ENCODE measurements around the gene DHRS9.
A peak's percentile ranks its signal among the peaks of the same experiment; 100 is the strongest.
"Not testable (repeated sequence)": the region's sequence is repeated elsewhere in the genome, so short reads cannot be mapped to it uniquely, and the experiment has no call there.

The DHRS9 gene

GRCh38 chr2:169069341-169069740, at the start of gene DHRS9:
Gene DHRS9, plus strand, starts transcription at chr2:169069563. Its CDS starts 12,019 bp downstream, at chr2:169081582.
- DNase-seq (ENCODE audit: low spot score): peak; percentile 89

DNA sequence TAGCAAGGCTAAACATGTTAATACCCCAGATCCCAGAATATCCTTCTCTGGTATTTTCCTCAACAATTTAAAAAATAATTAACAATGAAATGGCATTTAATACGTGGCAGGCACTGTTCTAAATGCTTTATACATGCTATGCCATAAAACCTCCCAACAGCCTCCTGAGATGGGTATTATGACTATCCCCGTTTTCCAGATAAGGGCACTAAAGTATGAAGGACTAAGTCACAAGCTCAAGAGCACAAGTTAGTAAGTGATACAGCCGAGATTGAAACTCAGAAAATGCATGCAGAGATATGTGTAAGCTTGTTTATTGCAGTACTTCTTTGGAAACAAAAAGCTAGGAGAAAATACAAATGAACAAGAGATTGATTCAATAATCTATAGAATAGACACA, 46.2 kb upstream of the DHRS9 start:
- DNase-seq (ENCODE audit: low spot score): no peak

GRCh38 chr2:169026056-169026455, 43.3 kb upstream of the DHRS9 start:
- DNase-seq (ENCODE audit: low spot score): no peak

DNA sequence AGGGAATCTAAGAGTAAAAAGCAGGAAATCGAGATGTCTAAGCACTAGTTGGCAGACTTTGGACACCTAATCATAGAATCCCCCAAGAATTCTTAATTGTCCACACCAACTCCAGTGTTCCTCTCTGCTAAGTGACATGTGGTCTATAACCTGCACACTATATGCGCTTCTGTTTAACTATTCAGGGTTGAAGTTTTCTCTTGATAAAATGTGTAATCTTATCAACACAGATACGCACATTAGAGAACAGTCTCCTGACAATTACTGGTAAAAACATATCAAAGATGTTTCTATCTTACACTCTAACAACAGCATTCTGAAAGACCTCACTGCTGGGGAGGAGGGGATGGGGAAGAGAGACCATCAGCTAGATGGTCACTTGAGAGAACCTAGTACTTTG, 42.1 kb upstream of the DHRS9 start:
- DNase-seq (ENCODE audit: low spot score): no peak

DNA sequence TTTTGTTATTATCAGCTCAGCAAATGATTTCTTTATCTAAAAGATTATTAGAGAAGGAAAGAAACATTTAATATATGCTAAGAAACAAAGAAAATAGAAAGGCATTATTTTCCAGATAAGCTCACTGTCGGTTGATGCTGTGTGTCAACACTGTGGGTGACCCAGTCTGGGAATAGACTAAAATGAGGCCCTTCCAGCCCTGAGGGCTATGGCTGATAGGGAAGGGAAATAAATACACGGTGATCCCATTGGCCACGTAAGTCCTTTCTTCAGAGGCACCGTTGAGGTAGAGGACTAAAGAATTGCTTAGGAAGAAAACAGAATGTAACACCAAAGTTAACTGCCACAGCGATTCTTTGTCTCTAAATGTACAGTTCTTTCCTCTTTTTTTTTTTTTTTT, 40.0 kb upstream of the DHRS9 start:
- no peak for DNase-seq (ENCODE audit: low spot score)

DNA sequence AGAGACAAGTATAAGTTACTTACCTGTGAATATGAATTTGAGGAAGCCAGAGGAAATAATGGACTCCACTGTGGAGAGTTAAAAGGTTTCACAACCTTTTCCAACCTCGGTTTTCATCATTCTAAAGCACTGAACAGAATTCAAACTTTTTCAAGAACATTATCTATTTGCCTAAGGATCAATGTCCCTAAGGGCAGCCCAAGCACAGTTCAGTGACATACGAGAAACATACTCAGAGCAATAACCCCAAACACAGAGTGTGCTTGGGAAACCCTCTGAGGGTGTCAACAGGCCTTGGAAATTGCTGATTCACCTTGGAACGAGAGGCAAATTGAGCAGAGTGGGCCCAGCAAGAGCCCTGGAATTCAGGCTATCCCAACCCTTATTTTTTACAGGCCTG, 38.2 kb upstream of the DHRS9 start, which contains the start of gene ABCB11:
ABCB11 (minus strand) TSS at position 123 of the 400 bp plus-strand sequence. CDS start 13,199 bp downstream, outside the sequence.
- DNase-seq (ENCODE audit: low spot score): no peak

DNA sequence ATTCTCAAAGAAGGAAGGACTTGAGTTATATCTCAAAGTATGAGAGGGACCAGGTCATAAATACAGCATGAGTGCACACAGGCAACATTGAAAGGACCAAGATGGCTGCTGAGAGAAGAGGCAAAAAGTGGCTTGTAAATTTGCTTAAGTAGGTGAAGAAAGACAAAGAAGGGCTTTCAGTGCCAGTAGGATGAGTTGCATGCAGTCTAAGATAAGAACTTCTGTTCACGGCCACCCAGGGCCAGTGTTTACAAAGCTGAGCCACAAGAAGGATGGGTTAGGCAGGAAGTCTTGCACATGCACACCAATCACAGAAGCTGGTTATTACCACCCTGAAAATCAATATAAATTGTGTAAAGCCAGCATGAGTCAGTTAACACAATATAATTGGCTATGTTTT, 35.1 kb upstream of the DHRS9 start:
- DNase-seq (ENCODE audit: low spot score): no peak

GRCh38 chr2:169034984-169035544, 34.3 kb upstream of the DHRS9 start:
- DNase-seq (ENCODE audit: low spot score): no peak

GRCh38 chr2:169035887-169036286, 33.5 kb upstream of the DHRS9 start:
- no peak for DNase-seq (ENCODE audit: low spot score)

GRCh38 chr2:169036736-169037440, 32.5 kb upstream of the DHRS9 start:
- no peak for DNase-seq (ENCODE audit: low spot score)

- peak; percentile 41 for DNase-seq (ENCODE audit: low spot score)
Observed at GRCh38 chr2:169038338-169038757, 31.0 kb upstream of the DHRS9 start.

DNA sequence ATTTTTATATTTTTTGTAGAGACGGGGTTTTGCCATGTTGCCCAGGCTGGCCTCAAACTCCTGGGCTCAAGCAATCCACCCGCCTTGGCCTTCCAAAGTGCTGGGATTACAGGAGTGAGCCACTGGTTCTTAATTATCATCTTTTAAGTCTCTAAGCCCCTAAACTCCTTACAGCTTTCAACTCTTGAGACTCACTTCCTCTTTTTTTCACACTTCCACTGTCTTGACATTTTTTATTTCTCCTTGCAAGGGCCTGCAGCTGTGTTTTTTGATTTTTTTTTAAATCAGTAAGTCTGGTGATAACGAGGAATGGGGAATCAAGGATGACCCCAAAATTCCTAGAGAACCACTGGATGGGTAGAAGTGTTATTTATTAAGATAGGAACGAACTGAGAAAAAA, 29.7 kb upstream of the DHRS9 start:
- DNase-seq (ENCODE audit: low spot score): no peak

DNA sequence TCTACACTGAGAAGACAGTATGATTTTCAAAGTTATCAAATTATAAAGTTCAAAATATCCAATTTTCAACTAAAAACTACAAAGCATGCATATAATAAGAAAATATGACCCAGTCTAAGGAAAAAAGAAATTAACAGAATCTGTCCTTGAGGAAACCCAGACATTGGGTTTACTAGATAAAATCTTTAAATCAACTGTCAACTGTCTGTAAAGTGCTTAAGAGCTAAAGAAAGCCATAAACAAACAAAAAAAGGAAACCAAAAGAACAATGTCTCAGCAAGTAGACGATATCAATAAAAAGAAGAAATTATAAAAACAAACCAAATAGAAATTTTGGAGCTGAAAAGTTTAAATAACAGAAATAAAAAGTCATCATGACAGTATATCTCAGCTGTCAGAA, 27.8 kb upstream of the DHRS9 start:
- DNase-seq (ENCODE audit: low spot score): no peak

DNA sequence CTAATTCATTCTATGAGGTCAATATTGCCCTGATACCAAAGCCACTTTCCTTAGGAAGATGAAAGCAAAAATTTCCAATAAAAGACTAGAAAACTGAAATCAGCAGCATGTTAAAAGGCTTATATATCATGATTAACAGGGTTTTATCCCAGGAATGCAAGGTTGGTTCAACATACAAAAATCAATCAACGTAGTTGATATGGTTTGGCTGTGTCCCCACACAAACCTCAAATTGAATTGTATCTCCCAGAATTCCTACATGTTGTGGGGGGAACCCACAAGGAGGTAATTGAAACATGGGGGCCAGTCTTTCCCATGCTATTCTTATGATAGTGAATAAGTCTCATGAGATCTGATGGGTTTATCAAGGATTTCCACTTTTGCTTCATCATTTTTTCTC, 26.5 kb upstream of the DHRS9 start:
- DNase-seq (ENCODE audit: low spot score): no peak

DNA sequence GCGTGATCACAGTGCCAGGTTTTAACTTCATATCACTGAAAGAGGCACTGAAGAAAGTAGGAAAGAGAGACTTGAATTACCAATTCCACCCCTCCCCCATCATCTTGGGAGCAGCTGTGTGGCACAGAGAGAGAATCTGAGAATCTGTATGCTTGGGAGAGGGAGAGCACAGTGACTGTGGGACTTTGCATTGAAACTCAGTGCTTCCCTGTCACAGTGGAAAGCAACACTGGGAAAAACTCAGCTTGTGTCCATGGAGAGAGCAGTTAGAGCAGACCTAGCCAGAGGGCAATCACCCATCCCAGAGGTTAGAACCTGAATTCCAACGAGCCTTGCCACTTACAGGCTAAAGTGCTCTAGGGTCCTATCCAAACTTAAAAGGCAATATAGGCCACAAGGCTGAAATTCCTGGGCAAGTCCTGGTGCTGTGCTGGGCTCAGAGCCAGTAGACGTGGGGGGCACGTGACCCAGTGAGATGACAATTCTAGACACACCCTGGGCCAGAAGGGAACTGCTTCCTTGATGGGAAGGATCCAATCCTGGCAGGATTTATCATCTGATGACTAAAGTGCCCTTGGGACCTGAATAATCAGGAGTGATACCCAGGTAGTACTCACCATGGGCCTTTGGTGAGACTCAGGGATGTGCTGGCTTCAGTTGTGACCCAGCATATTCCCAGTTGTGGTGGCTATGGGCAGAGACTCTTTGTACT, 22.8 kb upstream of the DHRS9 start:
- DNase-seq (ENCODE audit: low spot score): no peak

GRCh38 chr2:169047256-169048250, 21.8 kb upstream of the DHRS9 start:
- no peak for DNase-seq (ENCODE audit: low spot score)

GRCh38 chr2:169049142-169049541, 20.2 kb upstream of the DHRS9 start:
- no peak for DNase-seq (ENCODE audit: low spot score)

DNA sequence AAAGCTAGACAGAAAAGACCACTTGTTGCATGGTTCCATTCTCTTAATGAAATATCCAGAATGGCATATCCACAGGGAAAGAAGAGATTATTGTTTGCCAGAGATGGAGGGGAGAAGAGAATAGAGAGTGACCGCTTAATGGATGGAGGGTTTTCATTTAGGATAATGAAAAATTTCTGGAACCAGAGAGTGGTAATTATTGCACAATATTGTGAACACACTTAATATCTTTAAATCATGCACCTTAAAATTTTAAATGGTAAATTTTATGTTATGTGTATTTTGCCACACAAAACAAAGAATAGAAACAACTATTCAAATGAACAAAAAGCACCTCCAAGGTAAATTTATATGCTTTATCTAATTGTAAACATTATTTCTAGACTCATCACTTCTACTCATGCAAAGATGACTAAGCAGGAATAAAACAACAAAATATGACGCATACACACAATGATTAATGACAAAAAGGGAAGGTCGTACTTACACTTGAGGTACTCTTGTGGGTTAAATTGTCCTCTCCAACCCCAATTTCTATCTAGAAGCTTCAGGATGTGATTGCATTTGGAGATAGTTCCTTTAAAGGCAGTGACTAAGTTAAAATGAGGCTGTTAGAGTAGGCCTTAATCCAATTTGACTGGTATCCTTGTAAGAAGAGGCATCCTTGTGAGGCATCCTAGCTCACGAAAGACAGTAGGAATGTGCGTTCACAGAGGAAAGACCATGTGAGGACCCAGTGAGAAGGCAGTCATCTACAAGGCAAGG, 18.7 kb upstream of the DHRS9 start:
- DNase-seq (ENCODE audit: low spot score): peak; percentile 48

- DNase-seq (ENCODE audit: low spot score): not testable (repeated sequence)
Observed at GRCh38 chr2:169054575-169054974, 14.8 kb upstream of the DHRS9 start.

GRCh38 chr2:169064199-169064598, 5.2 kb upstream of the DHRS9 start:
- DNase-seq (ENCODE audit: low spot score): not testable (repeated sequence)

GRCh38 chr2:169065422-169065821, 3.9 kb upstream of the DHRS9 start:
- DNase-seq (ENCODE audit: low spot score): no peak

Data from RKO (cell line).